ENCODE measurements around the gene RFX7.

RFX7 gene

DNA sequence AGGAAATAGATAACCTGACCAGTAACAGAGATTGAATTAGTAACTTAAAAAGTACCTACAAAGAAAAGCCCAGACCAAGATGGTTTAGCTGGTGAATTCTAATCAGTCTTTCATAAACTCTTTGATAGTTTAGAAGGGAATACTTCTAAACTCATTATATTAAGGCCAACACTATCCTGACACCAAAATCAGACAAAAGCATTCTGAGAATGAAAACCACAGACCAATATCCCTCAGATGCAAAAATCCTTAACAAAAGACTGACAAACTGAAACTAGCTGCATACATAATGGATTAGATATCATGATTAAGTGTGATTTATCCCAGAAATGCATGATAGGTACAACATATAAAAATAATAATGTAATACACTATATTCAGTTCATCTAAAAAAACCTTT lies 115.6 kb downstream of the RFX7 start:
- Histone ChIP-seq H3K9me3 (ENCODE audit: low read length) (peaks cover 22% of the 10 kb centered on the region), H2AFZ (ENCODE audit: low read length) (no peak overlapping the region)

DNA sequence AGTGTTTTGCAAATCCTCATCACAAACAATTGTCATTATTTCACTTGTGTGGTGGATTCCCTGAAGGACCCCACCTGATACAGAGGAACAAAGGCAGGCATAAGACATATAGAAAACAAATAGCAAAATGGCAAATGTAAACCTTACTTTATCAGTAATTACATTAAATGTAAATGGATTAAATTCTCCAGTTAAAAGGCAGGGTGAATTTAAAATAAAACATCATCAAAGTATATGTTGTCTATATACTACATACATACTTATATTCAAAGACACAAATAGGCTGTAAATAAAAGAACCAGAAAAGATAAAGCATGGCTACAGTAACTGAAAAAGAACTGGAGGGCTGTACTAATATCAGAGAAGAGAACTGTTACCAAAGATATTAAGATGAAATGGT lies 117.3 kb downstream of the RFX7 start:
- Histone ChIP-seq H3K9me2 (ENCODE audit: low read depth, low read length) (no peaks in the 10 kb centered on the region), H2AFZ (ENCODE audit: low read length) (no peak overlapping the region), H4K20me1 (ENCODE audit: insufficient read depth, low read length) (no peaks in the 10 kb centered on the region), H3K27me3 (ENCODE audit: insufficient read depth, low read length) (no peaks in the 10 kb centered on the region), H3K4me3 (ENCODE audit: low read depth, low read length, poor library complexity, severe bottlenecking) (no peak overlapping the region), H3K36me3 (ENCODE audit: insufficient read depth, low read length) (peaks cover 81% of the 10 kb centered on the region), H3K27ac (ENCODE audit: low read depth, low read length, poor library complexity, severe bottlenecking) (no peak overlapping the region), H3K79me2 (ENCODE audit: insufficient read depth, low read length) (no peaks in the 10 kb centered on the region), H3K4me2 (ENCODE audit: low read length) (no peak overlapping the region), H3K4me1 (ENCODE audit: insufficient read depth, low read length, severe bottlenecking) (no peaks in the 10 kb centered on the region), H3K9ac (ENCODE audit: low read length) (no peak overlapping the region), H3F3A (ENCODE audit: insufficient read depth, low read length) (no peaks in the 10 kb centered on the region), H3K9me3 (ENCODE audit: low read length) (peaks cover 22% of the 10 kb centered on the region)
- TF ChIP-seq CTCF (IDR thresholded peaks at IDR 0.05; ENCODE audit: low read length) (no peak), EZH2 (IDR thresholded peaks at IDR 0.05; ENCODE audit: borderline replicate concordance, low read length) (no peak)

More for the DNA sequence above, 115.6 kb downstream of the RFX7 start:
- Histone ChIP-seq H3K4me2 (ENCODE audit: low read length) (no peak overlapping the region), H3K9me2 (ENCODE audit: low read depth, low read length) (no peaks in the 10 kb centered on the region), H3K4me1 (ENCODE audit: insufficient read depth, low read length, severe bottlenecking) (no peaks in the 10 kb centered on the region), H4K20me1 (ENCODE audit: insufficient read depth, low read length) (no peaks in the 10 kb centered on the region), H3K27me3 (ENCODE audit: insufficient read depth, low read length) (no peaks in the 10 kb centered on the region), H3K36me3 (ENCODE audit: insufficient read depth, low read length) (peaks cover 68% of the 10 kb centered on the region), H3F3A (ENCODE audit: insufficient read depth, low read length) (no peaks in the 10 kb centered on the region), H3K79me2 (ENCODE audit: insufficient read depth, low read length) (no peaks in the 10 kb centered on the region), H3K9ac (ENCODE audit: low read length) (no peak overlapping the region), H3K4me3 (ENCODE audit: low read depth, low read length, poor library complexity, severe bottlenecking) (no peak overlapping the region), H3K27ac (ENCODE audit: low read depth, low read length, poor library complexity, severe bottlenecking) (no peak overlapping the region)
- TF ChIP-seq CTCF (IDR thresholded peaks at IDR 0.05; ENCODE audit: low read length) (no peak), EZH2 (IDR thresholded peaks at IDR 0.05; ENCODE audit: borderline replicate concordance, low read length) (no peak)

DNA sequence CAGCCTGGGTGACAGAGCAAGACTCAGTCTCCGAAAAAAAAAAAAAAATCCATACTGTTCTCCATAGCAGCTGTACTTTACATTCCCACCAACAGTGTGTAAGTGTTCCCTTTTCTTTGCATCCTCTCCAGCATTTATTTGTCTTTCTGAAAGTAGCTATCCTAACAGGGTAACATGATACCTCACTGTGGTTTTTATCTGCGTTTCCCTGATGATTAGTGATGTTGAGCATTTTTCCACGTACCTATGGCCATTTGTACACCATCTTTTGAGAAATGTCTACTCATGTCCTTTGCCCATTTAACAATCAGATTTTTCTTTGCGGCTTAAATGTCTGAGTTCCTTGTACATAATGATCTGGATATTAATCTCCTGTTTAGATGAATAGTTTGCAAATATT lies 119.3 kb downstream of the RFX7 start:
- Histone ChIP-seq H3K79me2 (ENCODE audit: insufficient read depth, low read length) (no peaks in the 10 kb centered on the region), H3K36me3 (ENCODE audit: insufficient read depth, low read length) (peaks cover 67% of the 10 kb centered on the region), H3K4me1 (ENCODE audit: insufficient read depth, low read length, severe bottlenecking) (no peaks in the 10 kb centered on the region), H3K9me2 (ENCODE audit: low read depth, low read length) (no peaks in the 10 kb centered on the region), H3K9me3 (ENCODE audit: low read length) (peaks cover 22% of the 10 kb centered on the region), H3K4me3 (ENCODE audit: low read depth, low read length, poor library complexity, severe bottlenecking) (no peak overlapping the region), H3K9ac (ENCODE audit: low read length) (no peak overlapping the region), H4K20me1 (ENCODE audit: insufficient read depth, low read length) (no peaks in the 10 kb centered on the region), H2AFZ (ENCODE audit: low read length) (no peak overlapping the region), H3K4me2 (ENCODE audit: low read length) (no peak overlapping the region), H3K27me3 (ENCODE audit: insufficient read depth, low read length) (no peaks in the 10 kb centered on the region), H3F3A (ENCODE audit: insufficient read depth, low read length) (no peaks in the 10 kb centered on the region), H3K27ac (ENCODE audit: low read depth, low read length, poor library complexity, severe bottlenecking) (no peak overlapping the region)
- no peak for TF ChIP-seq EZH2 (IDR thresholded peaks at IDR 0.05; ENCODE audit: borderline replicate concordance, low read length)
- TF ChIP-seq CTCF (IDR thresholded peaks at IDR 0.05; ENCODE audit: low read length) = no peak
